HG03039 (cell line): Measurements from ENCODE around the gene LGALS12.
"Not testable (repeated sequence)": the region's sequence is repeated elsewhere in the genome, so short reads cannot be mapped to it uniquely, and the experiment has no call there.

Experiments used
- ATAC-seq: cut with Tn5 transposase; IDR thresholded peaks from one replicate; pipeline ENCODE4 v1.9.1; 2021; ENCODE audit warnings: mild to moderate bottlenecking, moderate library complexity; ENCODE audit not compliant: unreplicated experiment

The LGALS12 gene

GRCh38 chr11:63504054-63504453, 1.8 kb upstream of the LGALS12 start:
- no peak for ATAC-seq

GRCh38 chr11:63504933-63505586, 824 bp upstream of the LGALS12 start:
- no peak for ATAC-seq

GRCh38 chr11:63506876-63507275, 992 bp downstream of the LGALS12 start:
- no peak for ATAC-seq

GRCh38 chr11:63507511-63507910, 1.6 kb downstream of the LGALS12 start:
- no peak for ATAC-seq

- ATAC-seq, result no peak
Observed at GRCh38 chr11:63508009-63508408, 2.1 kb downstream of the LGALS12 start.

- ATAC-seq, result no peak
Observed at GRCh38 chr11:63508745-63509144, 2.9 kb downstream of the LGALS12 start.

GRCh38 chr11:63510360-63511047, 4.6 kb downstream of the LGALS12 start:
- no peak for ATAC-seq

- ATAC-seq, result no peak
Observed at GRCh38 chr11:63511048-63511748, 5.3 kb downstream of the LGALS12 start.

- no peak for ATAC-seq
Observed at GRCh38 chr11:63512816-63513215, 6.9 kb downstream of the LGALS12 start.

GRCh38 chr11:63516109-63516508, 10.2 kb downstream of the LGALS12 start:
- ATAC-seq, result no peak

GRCh38 chr11:63517156-63517555, 11.3 kb downstream of the LGALS12 start:
- ATAC-seq, result no peak

- no peak for ATAC-seq
Observed at GRCh38 chr11:63518548-63518947, 12.7 kb downstream of the LGALS12 start.

GRCh38 chr11:63520606-63521170, 14.8 kb downstream of the LGALS12 start:
- no peak for ATAC-seq

- ATAC-seq, result no peak
Observed at GRCh38 chr11:63521896-63522295, 16.0 kb downstream of the LGALS12 start.

- no peak for ATAC-seq
Observed at GRCh38 chr11:63523151-63523550, 17.3 kb downstream of the LGALS12 start.

GRCh38 chr11:63527667-63528066, 21.8 kb downstream of the LGALS12 start:
- ATAC-seq, result no peak

GRCh38 chr11:63528156-63528555, 22.3 kb downstream of the LGALS12 start:
- not testable (repeated sequence) for ATAC-seq

- ATAC-seq, result not testable (repeated sequence)
Observed at GRCh38 chr11:63528729-63529278, 22.9 kb downstream of the LGALS12 start.

GRCh38 chr11:63529373-63529772, 23.5 kb downstream of the LGALS12 start:
- not testable (repeated sequence) for ATAC-seq

GRCh38 chr11:63530021-63530420, 24.1 kb downstream of the LGALS12 start:
- no peak for ATAC-seq

- ATAC-seq, result not testable (repeated sequence)
Observed at GRCh38 chr11:63531074-63531792, 25.3 kb downstream of the LGALS12 start.
